Vagina (tissue), 2 donors: ENCODE measurements around the gene USP6NL.

Experiments used
- CTCF ChIP-seq, 3 experiments: fragments of 450-650 bp in 2 of 3; fragments of 200-600 bp in 1 of 3; sonication (generic) in 1 of 3; IDR thresholded peaks; one replicate each; pipeline ENCODE4 v1.5.1; 2017 to 2019; ENCODE audit warnings: antibody characterized with exemption in 3 of 3, mild to moderate bottlenecking in 2 of 3, moderate library complexity in 2 of 3
- POLR2A ChIP-seq, 2 donors: fragments of 450-650 bp; IDR thresholded peaks; one replicate each; pipeline ENCODE4 v1.6.1; 2017; ENCODE audit warnings: antibody characterized with exemption in 2 of 2, mild to moderate bottlenecking in 2 of 2, moderate library complexity in 2 of 2
- POLR2AphosphoS5 ChIP-seq, 2 donors: sonication (generic); formaldehyde crosslinking; IDR thresholded peaks; one replicate each; pipeline ENCODE4 v1.9.0; 2017; ENCODE audit warnings: antibody characterized with exemption in 2 of 2, mild to moderate bottlenecking in 2 of 2, low read depth in 1 of 2; ENCODE audit not compliant: insufficient read depth in 1 of 2

- TF ChIP-seq CTCF (IDR thresholded peaks at IDR 0.05) = no peak
- no peak for TF ChIP-seq POLR2A (IDR thresholded peaks at IDR 0.05)
- no peak for TF ChIP-seq POLR2AphosphoS5 (IDR thresholded peaks at IDR 0.05; ENCODE audit: insufficient read depth in 1 of 2, low read depth in 1 of 2)
Measured at GRCh38 chr10:11535346-11535959, 76.0 kb downstream of the USP6NL start.
